Measurements from ENCODE around the gene R3HDM1. TPM values are rescaled to one million over a fixed set of nuclear protein-coding genes. Genes with fewer than 3 reads are reported as not detected.
"Not testable (repeated sequence)": the region's sequence is repeated elsewhere in the genome, so short reads cannot be mapped to it uniquely, and the experiment has no call there.

Gene R3HDM1
- total RNA-seq, 2 donors from 2014 or later = 9.3 to 51.5 TPM

DNA sequence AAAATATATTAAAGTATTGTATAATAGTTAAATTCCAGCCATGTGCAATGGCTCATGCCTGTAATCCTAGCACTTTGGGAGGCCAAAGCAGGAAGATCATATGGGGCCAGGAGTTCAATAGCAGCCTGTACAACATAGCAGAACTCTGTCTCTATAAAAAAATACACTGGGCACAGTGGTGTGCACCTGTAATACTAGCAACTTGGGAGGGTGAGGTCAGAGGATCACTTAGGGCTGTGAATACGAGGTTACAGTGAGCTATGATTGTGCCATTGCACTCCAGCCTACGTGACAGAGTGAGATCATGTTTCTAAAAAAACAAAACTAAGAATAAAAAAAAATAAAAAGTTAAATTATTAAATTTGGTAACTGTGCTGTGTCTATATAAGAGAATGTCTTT lies 36.4 kb upstream of the R3HDM1 start:
- no peak overlapping the region for H3K27ac ChIP-seq
- TF ChIP-seq, protein P1, sequence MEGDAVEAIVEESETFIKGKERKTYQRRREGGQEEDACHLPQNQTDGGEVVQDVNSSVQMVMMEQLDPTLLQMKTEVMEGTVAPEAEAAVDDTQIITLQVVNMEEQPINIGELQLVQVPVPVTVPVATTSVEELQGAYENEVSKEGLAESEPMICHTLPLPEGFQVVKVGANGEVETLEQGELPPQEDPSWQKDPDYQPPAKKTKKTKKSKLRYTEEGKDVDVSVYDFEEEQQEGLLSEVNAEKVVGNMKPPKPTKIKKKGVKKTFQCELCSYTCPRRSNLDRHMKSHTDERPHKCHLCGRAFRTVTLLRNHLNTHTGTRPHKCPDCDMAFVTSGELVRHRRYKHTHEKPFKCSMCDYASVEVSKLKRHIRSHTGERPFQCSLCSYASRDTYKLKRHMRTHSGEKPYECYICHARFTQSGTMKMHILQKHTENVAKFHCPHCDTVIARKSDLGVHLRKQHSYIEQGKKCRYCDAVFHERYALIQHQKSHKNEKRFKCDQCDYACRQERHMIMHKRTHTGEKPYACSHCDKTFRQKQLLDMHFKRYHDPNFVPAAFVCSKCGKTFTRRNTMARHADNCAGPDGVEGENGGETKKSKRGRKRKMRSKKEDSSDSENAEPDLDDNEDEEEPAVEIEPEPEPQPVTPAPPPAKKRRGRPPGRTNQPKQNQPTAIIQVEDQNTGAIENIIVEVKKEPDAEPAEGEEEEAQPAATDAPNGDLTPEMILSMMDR (IDR thresholded peaks at IDR 0.05) = no peak
- no peak for TF ChIP-seq POLR2AphosphoS5 (IDR thresholded peaks at IDR 0.05)
- no peak overlapping the region for H3K4me3 ChIP-seq
- no peaks in the 10 kb centered on the region for H3K27me3 ChIP-seq (replicated peaks; ENCODE audit: insufficient read depth)
- H3K9me3 ChIP-seq = no peaks in the 10 kb centered on the region
- no peaks in the 10 kb centered on the region for H3K36me3 ChIP-seq
- 95% methylated on average over 2 of the region's 2 CpGs for WGBS
- intact Hi-C loops (cut with DNase I) = no loop called here
- no peak for DNase-seq (ENCODE audit: low spot score)
- no peaks in the 10 kb centered on the region for H3K4me1 ChIP-seq (replicated peaks)

DNA sequence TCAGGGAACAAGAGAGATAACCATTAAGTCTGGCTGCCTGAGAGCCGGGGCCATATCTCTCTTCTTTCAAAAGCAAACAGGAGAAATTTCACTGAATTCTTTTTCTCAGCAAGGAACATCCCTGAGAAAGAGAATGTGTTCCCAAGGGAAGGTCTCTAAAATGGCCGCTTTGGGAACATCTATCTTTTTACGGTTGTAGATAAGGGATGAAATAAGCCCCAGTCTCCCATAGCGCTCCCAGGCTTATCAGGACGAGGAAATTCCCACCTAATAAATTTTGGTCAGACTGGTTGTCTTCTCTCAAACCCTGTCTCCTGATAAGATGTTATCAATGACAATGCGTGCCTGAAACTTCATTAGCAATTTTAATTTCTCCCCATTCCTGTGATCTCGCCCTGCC lies 32.7 kb upstream of the R3HDM1 start:
- DNase-seq (ENCODE audit: low spot score); H3K27ac ChIP-seq; H3K27me3 ChIP-seq (replicated peaks; ENCODE audit: insufficient read depth); H3K36me3 ChIP-seq; H3K9me3 ChIP-seq; intact Hi-C loops (cut with DNase I); H3K4me3 ChIP-seq; H3K4me1 ChIP-seq (replicated peaks): not testable (repeated sequence)
- WGBS = 96% methylated on average over 7 of the region's 7 CpGs

DNA sequence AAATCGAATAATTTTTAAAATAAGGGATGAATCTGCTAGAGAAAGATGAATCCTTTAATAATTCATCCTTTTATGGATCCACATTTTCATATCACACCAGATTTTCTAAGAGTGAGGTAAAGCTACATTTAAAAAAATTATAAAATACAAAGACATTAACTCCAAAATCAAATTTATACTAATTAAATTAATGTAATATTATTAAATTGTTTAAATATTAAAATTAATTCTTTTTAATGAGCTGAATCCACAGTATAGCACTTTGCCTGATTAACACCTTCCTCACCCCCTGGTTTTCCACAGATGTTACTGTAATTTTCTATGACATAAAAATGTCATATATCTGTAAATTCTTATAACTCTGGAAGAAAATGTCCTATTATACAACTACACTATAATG lies 26.5 kb upstream of the R3HDM1 start:
- Histone ChIP-seq H3K27me3 (replicated peaks; ENCODE audit: insufficient read depth) (no peaks in the 10 kb centered on the region), H3K36me3 (no peaks in the 10 kb centered on the region), H3K27ac (no peak overlapping the region), H3K4me3 (no peak overlapping the region), H3K9me3 (no peaks in the 10 kb centered on the region), H3K4me1 (replicated peaks) (no peaks in the 10 kb centered on the region)
- DNase-seq (ENCODE audit: low spot score) = no peak
- 91% methylated on average over 1 of the region's 1 CpG for WGBS
- intact Hi-C loops (cut with DNase I) = no loop called here
- TF ChIP-seq, protein P1 (IDR thresholded peaks at IDR 0.05) = no peak
- TF ChIP-seq POLR2AphosphoS5 (IDR thresholded peaks at IDR 0.05) (no peak), POLR2A (IDR thresholded peaks at IDR 0.05) (no peak)

DNA sequence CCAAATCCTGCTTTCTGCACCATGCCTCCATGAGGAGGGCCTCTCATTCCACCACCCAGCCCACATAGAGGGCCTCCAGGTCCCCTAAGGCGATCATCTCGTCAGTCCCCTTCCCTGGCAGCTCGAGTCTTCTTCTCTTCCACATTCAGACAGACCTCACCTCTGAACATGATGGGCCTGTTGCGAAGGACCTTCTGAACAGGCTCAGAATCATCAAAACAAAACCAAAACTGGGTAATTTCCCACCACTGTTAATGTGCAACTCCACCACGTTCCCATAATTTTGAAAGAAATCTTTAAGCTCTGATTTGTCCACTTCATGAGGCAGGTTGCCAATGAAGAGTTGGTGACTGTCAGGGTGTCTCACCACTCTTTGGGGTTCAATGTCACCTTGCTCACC lies 20.7 kb upstream of the R3HDM1 start:
- no peak for DNase-seq (ENCODE audit: low spot score)
- no peaks in the 10 kb centered on the region for H3K9me3 ChIP-seq
- 94% methylated on average over 5 of the region's 5 CpGs for WGBS
- H3K4me3 ChIP-seq = no peak overlapping the region
- intact Hi-C loops (cut with DNase I) = no loop called here
- H3K27ac ChIP-seq = no peak overlapping the region
- H3K4me1 ChIP-seq (replicated peaks) = no peaks in the 10 kb centered on the region
- TF ChIP-seq, protein P1 (IDR thresholded peaks at IDR 0.05) = no peak
- TF ChIP-seq POLR2AphosphoS5 (IDR thresholded peaks at IDR 0.05) (no peak), POLR2A (IDR thresholded peaks at IDR 0.05) (no peak)
- no peaks in the 10 kb centered on the region for H3K36me3 ChIP-seq
- H3K27me3 ChIP-seq (replicated peaks; ENCODE audit: insufficient read depth) = no peaks in the 10 kb centered on the region

DNA sequence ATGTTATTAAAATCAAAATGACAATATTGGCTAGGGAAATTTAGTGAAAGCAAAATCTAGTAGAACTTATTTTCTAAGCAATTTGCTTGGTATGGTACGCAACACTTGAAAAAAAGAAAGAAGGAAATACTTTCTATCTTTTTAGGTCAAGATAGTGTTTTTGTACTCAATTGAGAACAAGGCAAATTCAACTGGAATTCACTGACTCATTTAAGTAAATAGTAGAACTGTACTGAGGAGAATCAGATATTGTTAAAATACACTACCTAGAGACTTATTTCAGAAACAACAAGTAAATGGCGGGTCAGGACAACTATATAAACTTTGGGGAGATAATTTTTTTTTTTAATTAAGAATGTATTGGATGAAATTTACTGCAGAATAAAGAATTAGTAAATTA lies 19.2 kb upstream of the R3HDM1 start:
- H3K27me3 ChIP-seq (replicated peaks; ENCODE audit: insufficient read depth) = no peaks in the 10 kb centered on the region
- no peak for DNase-seq (ENCODE audit: low spot score)
- TF ChIP-seq, protein P1 (IDR thresholded peaks at IDR 0.05) = no peak
- TF ChIP-seq POLR2A (IDR thresholded peaks at IDR 0.05) (no peak), POLR2AphosphoS5 (IDR thresholded peaks at IDR 0.05) (no peak)
- no peaks in the 10 kb centered on the region for H3K9me3 ChIP-seq
- H3K4me3 ChIP-seq = no peak overlapping the region
- intact Hi-C loops (cut with DNase I) = no loop called here
- H3K27ac ChIP-seq = no peak overlapping the region
- WGBS = 93% methylated on average over 2 of the region's 2 CpGs
- H3K36me3 ChIP-seq = no peaks in the 10 kb centered on the region
- no peaks in the 10 kb centered on the region for H3K4me1 ChIP-seq (replicated peaks)

All from prostate gland (tissue), 2 donors.